ENCODE results near the gene CSTF2T.

CSTF2T gene

GRCh38 chr10:51699475-51700227, at the start of gene CSTF2T:
TSS of gene CSTF2T (minus strand) at chr10:51699595. CDS start at chr10:51699549, 46 bp downstream.
- peak; percentile 94 for DNase-seq (ENCODE audit: low spot score)

GRCh38 chr10:51748959-51749358, 49.6 kb upstream of the CSTF2T start:
- no peak for DNase-seq (ENCODE audit: low spot score)

DNA sequence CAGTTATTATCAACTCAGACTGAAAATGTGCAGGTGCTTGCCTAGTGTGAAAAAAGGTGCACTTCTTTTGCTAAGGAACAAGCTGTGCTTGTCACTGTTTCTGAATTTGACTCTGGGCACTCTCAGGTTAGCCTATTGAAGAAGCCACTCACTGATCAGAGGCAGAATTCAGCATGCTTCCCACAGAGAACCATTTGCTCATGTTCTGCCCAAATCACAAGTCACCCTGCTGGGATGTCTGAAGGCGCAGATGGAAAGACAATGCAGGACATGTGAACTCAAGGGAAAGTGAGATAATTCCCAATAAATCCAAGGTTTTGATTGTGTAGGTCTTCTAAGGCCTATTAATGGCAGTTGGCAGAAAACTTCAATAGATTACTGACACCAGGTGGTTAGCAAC, 47.8 kb upstream of the CSTF2T start:
- no peak for DNase-seq (ENCODE audit: low spot score)

- no peak for DNase-seq (ENCODE audit: low spot score)
Measured at GRCh38 chr10:51745397-51745796, 46.0 kb upstream of the CSTF2T start.

GRCh38 chr10:51744235-51745000, 45.0 kb upstream of the CSTF2T start:
- no peak for DNase-seq (ENCODE audit: low spot score)

DNA sequence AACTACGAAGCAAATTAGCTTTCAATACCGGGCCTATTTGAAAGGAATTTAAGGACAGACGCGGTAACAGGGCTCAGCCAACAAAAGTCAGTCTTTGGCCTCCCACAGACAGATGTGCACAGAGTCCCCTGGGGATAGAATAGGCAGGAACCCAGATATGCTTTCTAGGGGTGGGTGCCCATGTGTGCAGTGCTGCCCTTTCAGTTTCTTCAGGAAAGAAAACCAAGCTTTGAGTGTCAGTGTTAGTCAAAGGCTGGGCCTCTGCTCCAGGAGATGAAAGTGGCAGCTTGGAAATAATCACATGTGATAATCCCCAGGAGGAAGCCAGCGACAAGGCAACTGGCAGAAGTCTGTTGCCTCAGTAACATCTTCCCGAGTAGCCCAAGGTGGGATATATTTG, 43.8 kb upstream of the CSTF2T start:
- no peak for DNase-seq (ENCODE audit: low spot score)

GRCh38 chr10:51733057-51733456, 33.7 kb upstream of the CSTF2T start:
- no peak for DNase-seq (ENCODE audit: low spot score)

GRCh38 chr10:51729822-51730555, 30.6 kb upstream of the CSTF2T start:
- DNase-seq (ENCODE audit: low spot score): no peak

DNA sequence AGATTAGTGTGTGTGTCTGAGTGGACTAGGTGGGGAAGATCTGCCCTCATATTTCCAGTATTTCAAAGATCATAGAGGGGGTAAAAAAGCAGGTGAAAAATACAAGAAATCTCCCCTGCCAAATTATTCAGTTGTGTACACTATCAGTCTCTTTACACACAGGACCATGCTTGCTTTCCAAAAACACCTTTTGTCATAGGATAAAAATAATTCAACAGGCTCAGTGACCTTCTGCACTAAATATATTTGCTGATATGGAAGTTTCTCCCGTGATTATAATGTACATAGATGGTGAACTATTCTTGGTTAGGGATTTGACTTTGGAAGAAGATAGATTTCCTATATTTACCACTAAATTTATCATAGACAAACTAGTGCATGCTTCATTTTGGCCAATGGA, 24.6 kb upstream of the CSTF2T start:
- no peak for DNase-seq (ENCODE audit: low spot score)

DNA sequence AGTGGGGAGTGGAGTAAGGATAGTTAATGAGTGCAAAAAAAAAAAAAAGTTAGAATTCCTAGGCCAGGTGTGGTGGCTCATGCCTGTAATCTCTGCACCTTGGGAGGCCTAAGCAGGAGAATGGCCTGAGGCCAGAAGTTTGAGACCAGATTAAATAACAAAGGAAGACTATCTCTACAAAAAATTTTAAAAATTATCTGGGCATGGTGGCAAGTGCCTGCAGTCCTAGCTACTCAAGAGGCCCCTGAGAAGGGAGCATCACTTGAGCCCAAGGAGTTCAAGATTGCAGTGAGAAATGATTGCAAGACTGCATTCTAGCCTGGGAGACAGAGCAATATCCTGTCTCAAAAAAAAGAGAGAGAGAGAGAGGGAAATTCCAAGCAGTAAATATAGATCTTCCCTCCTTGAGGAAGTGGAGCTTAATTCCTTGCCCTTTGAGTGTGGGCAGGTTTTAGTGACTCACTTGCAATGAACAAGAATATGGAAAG, 19.5 kb upstream of the CSTF2T start:
- DNase-seq (ENCODE audit: low spot score): no peak

DNA sequence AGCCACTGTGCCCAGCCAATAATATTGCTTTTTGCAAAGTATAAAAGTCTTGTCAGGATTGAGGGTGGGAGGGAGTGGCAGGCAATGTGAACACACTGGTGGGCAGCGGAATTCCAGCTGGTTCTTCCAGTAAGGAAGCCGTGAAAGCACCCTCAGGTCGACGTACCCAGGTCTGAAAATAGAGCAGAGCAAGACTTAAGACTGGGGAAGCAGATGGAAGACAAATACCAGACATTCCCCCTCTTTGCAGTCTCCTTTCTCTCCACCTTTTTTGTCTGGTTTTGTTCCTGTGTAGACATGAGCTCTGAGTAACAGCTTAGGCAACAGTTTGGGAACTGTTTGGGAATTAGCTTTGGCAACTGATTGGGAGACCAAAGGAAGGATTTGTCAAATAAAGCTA, 17.6 kb upstream of the CSTF2T start:
- no peak for DNase-seq (ENCODE audit: low spot score)

DNA sequence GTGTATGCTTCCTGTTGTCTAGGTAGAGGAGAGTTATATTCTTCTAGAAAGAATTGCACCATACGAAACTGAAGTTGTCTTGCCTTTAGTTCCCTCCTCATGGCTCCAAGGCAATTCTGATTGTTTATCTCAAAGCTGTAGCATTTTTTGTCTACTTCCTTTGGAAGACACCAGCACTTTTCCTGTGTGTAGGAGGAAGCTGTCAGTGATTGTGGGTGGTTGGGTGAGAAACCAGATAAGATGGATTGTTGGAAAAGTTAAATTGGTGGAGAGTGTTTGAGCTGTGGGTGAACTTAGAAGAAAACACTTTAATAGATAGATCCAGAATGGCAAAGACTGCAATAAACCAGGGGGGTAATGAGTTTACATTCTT, 12.1 kb upstream of the CSTF2T start:
- no peak for DNase-seq (ENCODE audit: low spot score)

DNA sequence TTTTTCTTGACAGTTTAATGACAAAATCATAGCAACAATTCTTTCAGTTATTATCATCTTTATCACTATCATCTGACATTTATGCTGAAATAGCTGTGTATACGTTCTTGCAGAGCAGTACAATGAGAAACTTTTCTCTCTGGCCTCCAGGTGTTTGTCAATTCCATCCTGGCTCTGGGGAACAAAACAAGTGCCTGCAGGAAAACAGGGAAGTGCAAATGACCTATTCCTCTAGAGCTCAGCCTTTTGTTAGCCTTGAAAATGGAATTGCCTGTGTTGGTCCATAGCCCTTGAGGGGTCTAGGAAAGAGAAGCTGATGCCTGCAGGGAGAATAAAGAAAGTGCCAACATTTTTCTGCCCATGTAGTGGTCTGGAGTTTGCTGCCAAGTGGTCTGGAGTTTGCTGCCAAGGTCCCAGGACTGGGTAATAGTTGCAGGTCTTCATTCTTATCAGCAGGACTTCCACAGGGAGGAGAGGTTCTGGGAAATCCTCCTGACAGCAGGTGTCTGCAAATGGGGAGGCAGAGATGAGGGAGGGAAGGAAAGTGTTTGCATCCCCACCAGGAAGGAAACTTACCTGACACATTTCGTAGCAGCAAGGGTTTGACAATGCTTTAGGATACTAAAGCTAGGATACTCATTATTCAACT, 10.1 kb upstream of the CSTF2T start:
- no peak for DNase-seq (ENCODE audit: low spot score)

- no peak for DNase-seq (ENCODE audit: low spot score)
Measured at GRCh38 chr10:51708609-51709008, 9.2 kb upstream of the CSTF2T start.

DNA sequence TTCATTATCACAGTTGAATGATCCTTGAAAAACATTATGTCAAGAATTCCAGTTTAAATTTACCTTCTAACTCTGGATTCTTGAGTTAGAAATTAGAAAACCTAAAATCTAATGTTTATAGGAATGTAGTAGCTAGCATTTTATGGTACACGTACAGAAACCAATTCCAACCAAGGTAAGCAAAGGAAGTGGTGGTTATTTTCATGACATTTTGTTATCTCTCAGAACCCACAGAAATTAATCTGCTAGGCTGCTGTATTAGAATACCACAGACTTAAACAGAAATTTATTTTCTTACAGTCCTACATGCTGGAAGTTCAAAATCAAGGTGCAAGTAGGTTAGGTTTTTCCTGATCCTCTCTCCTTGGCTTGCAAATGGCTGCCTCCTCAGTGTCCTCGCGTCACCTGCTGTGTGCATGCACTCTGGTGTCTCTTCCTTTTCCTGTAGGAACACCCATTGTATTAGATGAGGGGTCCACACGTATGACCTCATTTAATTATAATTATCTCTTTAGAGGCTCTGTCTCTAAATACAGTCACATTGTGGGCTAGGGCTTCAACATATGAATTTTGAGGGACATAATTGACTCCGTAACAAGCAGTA, 8.5 kb upstream of the CSTF2T start:
- no peak for DNase-seq (ENCODE audit: low spot score)

DNA sequence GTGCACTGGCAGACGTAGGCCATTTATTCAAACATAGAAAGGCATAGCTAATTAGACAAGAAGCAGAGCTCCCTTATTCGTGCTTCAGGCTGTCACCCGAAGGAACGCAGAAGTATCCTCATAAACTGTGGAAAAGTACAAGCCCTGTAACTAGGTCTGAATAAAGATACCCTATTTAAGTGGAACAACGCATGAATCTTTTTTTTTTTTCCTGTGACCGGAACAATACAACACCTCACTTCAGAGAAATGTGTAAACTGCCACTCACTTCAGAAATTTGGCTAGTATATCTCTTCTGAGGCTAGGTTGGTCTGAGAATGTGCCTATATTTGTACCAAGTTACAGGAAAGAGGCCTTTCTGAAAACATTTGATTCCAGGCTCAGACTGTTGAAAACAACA, 8.0 kb upstream of the CSTF2T start:
- no peak for DNase-seq (ENCODE audit: low spot score)

DNA sequence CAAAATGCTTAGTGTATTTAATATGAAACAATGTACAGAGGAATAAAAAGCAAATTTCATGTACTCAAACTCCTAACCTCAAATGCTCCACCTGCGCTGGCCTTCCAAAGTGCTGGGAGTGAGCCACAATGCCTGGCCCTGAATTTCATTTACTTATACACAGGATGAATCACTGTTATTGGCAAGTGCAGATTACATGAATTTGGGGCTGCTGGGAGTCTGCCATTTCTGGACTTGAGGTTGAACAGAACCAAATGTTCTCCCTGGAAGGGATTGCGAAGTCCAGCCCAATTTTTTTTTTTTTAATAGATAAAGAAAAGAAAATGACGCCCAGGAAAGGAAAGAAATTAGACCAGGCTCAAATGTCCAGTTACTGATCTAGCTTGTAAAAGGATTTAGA, 6.8 kb upstream of the CSTF2T start:
- DNase-seq (ENCODE audit: low spot score): peak; percentile 7

DNA sequence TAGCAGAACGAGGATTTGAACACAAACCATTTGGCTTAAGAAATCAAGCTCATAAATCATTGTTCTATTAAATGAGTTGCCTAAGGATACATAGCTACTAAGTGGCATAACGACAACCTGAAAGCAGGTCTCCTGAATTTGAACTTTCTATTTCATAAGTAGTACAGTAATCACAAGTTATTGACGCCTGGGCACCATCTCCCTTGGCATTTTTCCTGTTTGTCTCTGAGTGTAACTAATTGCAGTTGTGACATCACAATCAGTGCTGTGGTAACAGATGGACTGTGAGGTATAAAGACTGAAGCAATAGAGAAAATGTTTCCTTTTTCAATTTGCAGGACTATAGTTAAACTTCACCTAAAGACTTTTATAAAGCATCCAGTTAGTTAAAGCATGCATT, 6.4 kb upstream of the CSTF2T start:
- no peak for DNase-seq (ENCODE audit: low spot score)

DNA sequence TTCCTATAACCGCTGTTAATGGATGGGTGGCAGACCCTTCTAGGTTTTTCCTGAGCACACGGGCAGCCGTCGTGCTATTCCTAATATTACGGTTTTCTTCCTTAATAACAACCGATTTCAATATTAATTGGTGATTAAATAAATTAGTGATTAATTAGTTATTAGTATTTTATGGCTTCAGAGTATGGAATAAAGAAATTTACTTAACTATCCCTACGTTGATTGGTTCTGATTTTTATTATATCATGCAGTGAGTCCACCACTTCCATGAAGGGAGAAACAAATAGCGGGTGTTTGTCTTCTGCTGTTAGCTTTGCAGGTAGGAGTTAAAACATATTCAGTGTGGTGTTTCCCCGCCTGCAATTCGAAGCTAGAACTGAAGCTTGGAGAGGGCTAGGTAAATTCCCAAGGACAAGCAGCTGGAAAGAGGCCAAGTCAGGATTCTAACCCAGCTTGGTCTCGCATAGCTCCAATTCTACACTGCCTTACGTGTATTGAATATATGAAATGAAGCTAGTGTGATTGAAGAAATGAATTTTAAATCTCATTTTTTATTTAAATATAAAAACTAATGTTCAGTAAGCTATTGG, 928 bp upstream of the CSTF2T start:
- DNase-seq (ENCODE audit: low spot score): peak; percentile 20

DNA sequence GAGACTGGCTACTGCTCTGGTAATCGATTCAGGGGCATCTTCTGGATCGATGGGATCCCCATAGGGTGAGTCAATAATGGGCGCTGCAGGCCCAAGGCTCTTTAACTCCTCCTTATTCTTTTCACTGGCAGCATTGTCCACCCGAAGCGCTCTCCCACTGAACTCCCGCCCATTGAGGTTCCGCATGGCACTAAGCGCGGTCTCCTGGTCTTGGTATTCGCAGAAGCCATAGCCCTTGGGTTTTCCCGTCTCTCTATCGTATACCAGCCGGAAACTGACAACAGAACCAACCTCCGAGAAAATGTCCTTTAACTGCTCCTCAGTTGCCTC, 285 bp downstream of the CSTF2T start:
- DNase-seq (ENCODE audit: low spot score): no peak

- peak; percentile 5 for DNase-seq (ENCODE audit: low spot score)
Measured at GRCh38 chr10:51698473-51699063, 827 bp downstream of the CSTF2T start.
